Panc1 (cell line): ENCODE results near the gene DAGLA.

Source experiments
- POLR2AphosphoS5 ChIP-seq: IDR thresholded peaks from 2 replicates; pipeline ENCODE4 v1.6.1; 2012; ENCODE audit warnings: mild to moderate bottlenecking, low read depth, low read length, moderate library complexity
- TCF7L2 ChIP-seq: IDR thresholded peaks from 2 replicates; pipeline ENCODE4 v1.6.1; 2011; ENCODE audit warnings: mild to moderate bottlenecking, low read depth, low read length, inconsistent platforms
- TF ChIP-seq, protein P1 (sequence below): fragments of 450-650 bp; IDR thresholded peaks from 2 replicates; pipeline ENCODE4 v1.5.1; 2017; ENCODE audit warnings: mild to moderate bottlenecking
- TF ChIP-seq, protein P2 (sequence below), 2 experiments: IDR thresholded peaks; 2 replicates each; pipeline ENCODE4 v1.6.1; 2011 to 2012; ENCODE audit warnings: low read depth in 2 of 2, control low read depth in 1 of 2, low read length in 1 of 2, mild to moderate bottlenecking in 1 of 2, moderate library complexity in 1 of 2; ENCODE audit not compliant: insufficient read depth in 1 of 2

DNA sequence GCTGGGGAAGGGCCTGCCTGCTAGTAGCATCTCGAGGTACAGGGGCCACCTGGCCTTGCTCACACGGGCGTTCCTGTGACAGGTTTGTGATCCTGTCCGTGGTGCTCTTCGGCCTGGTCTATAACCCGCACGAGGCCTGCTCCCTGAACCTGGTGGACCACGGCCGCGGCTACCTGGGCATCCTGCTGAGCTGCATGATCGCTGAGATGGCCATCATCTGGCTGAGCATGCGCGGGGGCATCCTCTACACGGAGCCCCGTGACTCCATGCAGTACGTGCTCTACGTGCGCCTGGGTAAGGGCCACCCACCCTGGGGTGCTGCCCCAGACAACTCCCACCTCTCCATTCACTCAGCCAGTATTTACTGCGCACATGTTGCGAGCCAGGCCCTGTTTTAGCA lies 40.4 kb downstream of the DAGLA start:
- TF ChIP-seq, protein P1, sequence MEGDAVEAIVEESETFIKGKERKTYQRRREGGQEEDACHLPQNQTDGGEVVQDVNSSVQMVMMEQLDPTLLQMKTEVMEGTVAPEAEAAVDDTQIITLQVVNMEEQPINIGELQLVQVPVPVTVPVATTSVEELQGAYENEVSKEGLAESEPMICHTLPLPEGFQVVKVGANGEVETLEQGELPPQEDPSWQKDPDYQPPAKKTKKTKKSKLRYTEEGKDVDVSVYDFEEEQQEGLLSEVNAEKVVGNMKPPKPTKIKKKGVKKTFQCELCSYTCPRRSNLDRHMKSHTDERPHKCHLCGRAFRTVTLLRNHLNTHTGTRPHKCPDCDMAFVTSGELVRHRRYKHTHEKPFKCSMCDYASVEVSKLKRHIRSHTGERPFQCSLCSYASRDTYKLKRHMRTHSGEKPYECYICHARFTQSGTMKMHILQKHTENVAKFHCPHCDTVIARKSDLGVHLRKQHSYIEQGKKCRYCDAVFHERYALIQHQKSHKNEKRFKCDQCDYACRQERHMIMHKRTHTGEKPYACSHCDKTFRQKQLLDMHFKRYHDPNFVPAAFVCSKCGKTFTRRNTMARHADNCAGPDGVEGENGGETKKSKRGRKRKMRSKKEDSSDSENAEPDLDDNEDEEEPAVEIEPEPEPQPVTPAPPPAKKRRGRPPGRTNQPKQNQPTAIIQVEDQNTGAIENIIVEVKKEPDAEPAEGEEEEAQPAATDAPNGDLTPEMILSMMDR: no peak
- TF ChIP-seq POLR2AphosphoS5 (no peak), TCF7L2 (no peak)
- TF ChIP-seq, protein P2, sequence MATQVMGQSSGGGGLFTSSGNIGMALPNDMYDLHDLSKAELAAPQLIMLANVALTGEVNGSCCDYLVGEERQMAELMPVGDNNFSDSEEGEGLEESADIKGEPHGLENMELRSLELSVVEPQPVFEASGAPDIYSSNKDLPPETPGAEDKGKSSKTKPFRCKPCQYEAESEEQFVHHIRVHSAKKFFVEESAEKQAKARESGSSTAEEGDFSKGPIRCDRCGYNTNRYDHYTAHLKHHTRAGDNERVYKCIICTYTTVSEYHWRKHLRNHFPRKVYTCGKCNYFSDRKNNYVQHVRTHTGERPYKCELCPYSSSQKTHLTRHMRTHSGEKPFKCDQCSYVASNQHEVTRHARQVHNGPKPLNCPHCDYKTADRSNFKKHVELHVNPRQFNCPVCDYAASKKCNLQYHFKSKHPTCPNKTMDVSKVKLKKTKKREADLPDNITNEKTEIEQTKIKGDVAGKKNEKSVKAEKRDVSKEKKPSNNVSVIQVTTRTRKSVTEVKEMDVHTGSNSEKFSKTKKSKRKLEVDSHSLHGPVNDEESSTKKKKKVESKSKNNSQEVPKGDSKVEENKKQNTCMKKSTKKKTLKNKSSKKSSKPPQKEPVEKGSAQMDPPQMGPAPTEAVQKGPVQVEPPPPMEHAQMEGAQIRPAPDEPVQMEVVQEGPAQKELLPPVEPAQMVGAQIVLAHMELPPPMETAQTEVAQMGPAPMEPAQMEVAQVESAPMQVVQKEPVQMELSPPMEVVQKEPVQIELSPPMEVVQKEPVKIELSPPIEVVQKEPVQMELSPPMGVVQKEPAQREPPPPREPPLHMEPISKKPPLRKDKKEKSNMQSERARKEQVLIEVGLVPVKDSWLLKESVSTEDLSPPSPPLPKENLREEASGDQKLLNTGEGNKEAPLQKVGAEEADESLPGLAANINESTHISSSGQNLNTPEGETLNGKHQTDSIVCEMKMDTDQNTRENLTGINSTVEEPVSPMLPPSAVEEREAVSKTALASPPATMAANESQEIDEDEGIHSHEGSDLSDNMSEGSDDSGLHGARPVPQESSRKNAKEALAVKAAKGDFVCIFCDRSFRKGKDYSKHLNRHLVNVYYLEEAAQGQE (IDR thresholded peaks at IDR 0.05; ENCODE audit: insufficient read depth in 1 of 2, low read depth in 2 of 2, low read length in 1 of 2): no peak
